Tibial artery (tissue), 4 donors: ENCODE measurements around the gene FAM135A.

Experiments used
- DNase-seq, 2 donors: peaks; one replicate each; pipeline ENCODE4 v3.0.0-alpha.2; 2019
- H3K27ac ChIP-seq, 2 donors: fragments of 200-600 bp; sonication (generic) in 1 of 2; 1 replicate in 1 of 2; 2 replicates in 1 of 2; pipeline ENCODE4 v1.5.1; 2018 to 2019; ENCODE audit warnings: mild to moderate bottlenecking in 1 of 2
- H3K27me3 ChIP-seq, 2 donors: fragments of 200-600 bp; sonication (generic) in 1 of 2; one replicate each; pipeline versions ENCODE4 v1.5.1 to v1.6.0; 2016 to 2019
- H3K36me3 ChIP-seq, 3 donors: fragments of 200-600 bp; sonication (generic) in 2 of 3; one replicate each; pipeline ENCODE4 v1.5.1; 2016 to 2019; ENCODE audit warnings: mild to moderate bottlenecking in 2 of 3
- H3K4me1 ChIP-seq, 4 donors: fragments of 200-600 bp; sonication (generic) in 2 of 4; 1 replicate in 3 of 4; 2 replicates in 1 of 4; pipeline ENCODE4 v1.5.1; 2016 to 2019
- H3K4me3 ChIP-seq, 2 donors: fragments of 200-600 bp; sonication (generic) in 1 of 2; 1 replicate in 1 of 2; 2 replicates in 1 of 2; pipeline ENCODE4 v1.5.1; 2018 to 2019; ENCODE audit warnings: mild to moderate bottlenecking in 2 of 2
- H3K9me3 ChIP-seq, 3 donors: fragments of 200-600 bp; sonication (generic) in 1 of 3; one replicate each; pipeline ENCODE4 v1.5.1; 2016 to 2019
- CTCF ChIP-seq, 2 experiments: fragments of 200-600 bp in 1 of 2; fragments of 450-650 bp in 1 of 2; IDR thresholded peaks; one replicate each; pipeline ENCODE4 v1.5.1; 2017 to 2019; ENCODE audit warnings: antibody characterized with exemption in 2 of 2, mild to moderate bottlenecking in 1 of 2, moderate library complexity in 1 of 2
- intact Hi-C: fragments of 100-400 bp; cut with DNase I; formaldehyde crosslinking; loops from one replicate; pipeline ENCODE4 v1.15.0; 2023; ENCODE audit warnings: low total_unique reads

Gene FAM135A

DNA sequence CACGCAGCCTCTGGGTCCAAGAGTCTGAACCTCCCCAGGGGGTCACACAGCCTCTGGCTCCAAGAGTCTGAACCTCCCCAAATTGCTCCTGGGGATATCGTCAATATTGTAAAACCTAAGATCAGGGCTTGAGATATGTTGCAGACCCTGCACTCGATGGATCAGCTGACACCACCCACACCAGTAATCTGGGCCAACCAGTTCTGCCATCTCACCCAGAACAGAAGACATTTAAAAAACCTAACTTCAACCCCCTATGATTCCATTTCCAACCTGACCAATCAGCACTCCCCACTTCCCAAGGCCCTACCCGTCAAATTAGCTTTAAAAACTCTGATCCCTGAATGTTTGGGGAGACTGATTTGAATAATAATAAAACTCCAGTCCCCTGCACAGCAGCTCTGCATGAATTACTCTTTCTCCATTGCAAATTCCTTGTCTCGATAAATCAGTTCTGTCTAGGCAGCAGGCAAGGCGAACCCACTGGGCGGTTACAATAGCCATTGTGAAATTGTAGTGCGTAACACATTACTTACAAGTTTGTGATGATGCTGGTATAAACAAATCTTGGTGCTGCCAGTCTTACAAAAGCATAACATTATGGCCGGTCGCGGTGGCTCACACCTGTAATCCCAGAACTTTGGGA, 32.4 kb upstream of the FAM135A start:
- no peak for DNase-seq
- no peaks in the 10 kb centered on the region for H3K36me3 ChIP-seq
- no peaks in the 10 kb centered on the region for H3K9me3 ChIP-seq
- TF ChIP-seq CTCF (IDR thresholded peaks at IDR 0.05), result no peak
- H3K27me3 ChIP-seq, result no peaks in the 10 kb centered on the region
- H3K4me1 ChIP-seq, result no peaks in the 10 kb centered on the region
- no peak overlapping the region for H3K4me3 ChIP-seq
- intact Hi-C loops, result no loop called here
- no peak overlapping the region for H3K27ac ChIP-seq

DNA sequence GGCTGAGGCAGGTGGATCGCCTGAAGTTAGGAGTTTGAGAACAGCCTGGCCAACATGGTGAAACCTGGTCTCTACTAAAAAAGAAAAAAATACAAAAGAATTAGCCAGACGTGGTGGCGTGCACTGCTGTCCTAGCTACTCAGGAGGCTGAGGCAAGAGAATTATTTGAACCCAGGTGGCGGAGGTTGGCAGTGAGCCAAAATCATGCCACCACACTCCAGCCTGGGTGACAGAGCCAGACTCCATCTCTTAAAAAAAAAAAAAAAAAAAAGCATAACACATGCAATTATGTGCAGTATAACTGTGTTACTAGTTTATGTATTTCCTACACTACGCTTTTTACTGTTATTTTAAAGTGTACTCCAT, 31.9 kb upstream of the FAM135A start:
- no peak for DNase-seq
- H3K36me3 ChIP-seq, result no peaks in the 10 kb centered on the region
- no peak overlapping the region for H3K27ac ChIP-seq
- intact Hi-C loops, result no loop called here
- no peaks in the 10 kb centered on the region for H3K4me1 ChIP-seq
- no peak for TF ChIP-seq CTCF (IDR thresholded peaks at IDR 0.05)
- H3K27me3 ChIP-seq, result no peaks in the 10 kb centered on the region
- no peak overlapping the region for H3K4me3 ChIP-seq
- no peaks in the 10 kb centered on the region for H3K9me3 ChIP-seq

DNA sequence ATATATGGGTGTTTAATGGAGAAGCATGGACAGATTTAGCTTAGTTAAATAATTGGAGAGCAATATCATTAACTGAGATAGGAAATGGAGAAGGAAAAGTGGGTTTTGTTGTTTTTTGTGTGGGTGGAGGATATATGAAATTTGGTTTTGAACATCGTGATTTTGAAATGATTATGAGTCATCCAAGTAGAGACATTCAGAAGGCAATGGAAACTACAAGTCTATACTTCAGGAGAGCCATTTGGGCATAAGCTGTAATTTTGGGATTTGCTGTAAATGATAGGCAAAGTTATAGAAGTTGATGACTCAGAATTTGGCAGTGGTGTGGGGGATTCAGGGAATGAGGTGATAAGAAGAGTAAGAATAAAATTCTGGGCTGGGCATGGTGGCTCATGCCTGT, 27.4 kb upstream of the FAM135A start:
- intact Hi-C loops, result no loop called here
- no peaks in the 10 kb centered on the region for H3K9me3 ChIP-seq
- TF ChIP-seq CTCF (IDR thresholded peaks at IDR 0.05), result no peak
- no peaks in the 10 kb centered on the region for H3K36me3 ChIP-seq
- no peaks in the 10 kb centered on the region for H3K4me1 ChIP-seq
- no peak overlapping the region for H3K27ac ChIP-seq
- no peak overlapping the region for H3K4me3 ChIP-seq
- H3K27me3 ChIP-seq, result no peaks in the 10 kb centered on the region
- DNase-seq, result no peak

GRCh38 chr6:70388814-70389213, 24.5 kb upstream of the FAM135A start:
- intact Hi-C loops, result no loop called here
- no peaks in the 10 kb centered on the region for H3K4me1 ChIP-seq
- no peaks in the 10 kb centered on the region for H3K36me3 ChIP-seq
- no peak for TF ChIP-seq CTCF (IDR thresholded peaks at IDR 0.05)
- no peak overlapping the region for H3K4me3 ChIP-seq
- H3K27ac ChIP-seq, result no peak overlapping the region
- H3K27me3 ChIP-seq, result no peaks in the 10 kb centered on the region
- H3K9me3 ChIP-seq, result no peaks in the 10 kb centered on the region
- DNase-seq, result no peak

DNA sequence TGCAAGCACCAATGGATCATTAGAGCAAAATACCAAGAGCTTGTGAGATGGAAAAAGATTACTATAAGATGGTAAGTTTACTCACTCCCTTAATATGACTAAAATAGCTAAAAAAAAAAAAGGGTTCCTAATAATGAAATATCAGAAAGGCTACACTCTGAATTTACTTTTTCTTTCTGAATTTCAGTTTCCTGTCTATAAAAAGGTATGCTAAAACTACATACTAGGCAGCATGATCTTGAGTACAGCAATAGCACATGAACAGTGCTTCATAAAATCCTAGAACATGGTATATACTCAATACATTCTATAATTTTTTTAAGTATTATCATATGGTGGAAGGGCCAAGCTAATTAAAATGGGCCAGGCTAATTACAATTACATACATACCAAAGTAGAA, 24.0 kb upstream of the FAM135A start:
- Histone ChIP-seq H3K36me3 (no peaks in the 10 kb centered on the region), H3K9me3 (no peaks in the 10 kb centered on the region), H3K4me3 (no peak overlapping the region), H3K27ac (no peak overlapping the region), H3K27me3 (no peaks in the 10 kb centered on the region), H3K4me1 (no peaks in the 10 kb centered on the region)
- intact Hi-C loops, result no loop called here
- DNase-seq, result no peak
- TF ChIP-seq CTCF (IDR thresholded peaks at IDR 0.05), result no peak

DNA sequence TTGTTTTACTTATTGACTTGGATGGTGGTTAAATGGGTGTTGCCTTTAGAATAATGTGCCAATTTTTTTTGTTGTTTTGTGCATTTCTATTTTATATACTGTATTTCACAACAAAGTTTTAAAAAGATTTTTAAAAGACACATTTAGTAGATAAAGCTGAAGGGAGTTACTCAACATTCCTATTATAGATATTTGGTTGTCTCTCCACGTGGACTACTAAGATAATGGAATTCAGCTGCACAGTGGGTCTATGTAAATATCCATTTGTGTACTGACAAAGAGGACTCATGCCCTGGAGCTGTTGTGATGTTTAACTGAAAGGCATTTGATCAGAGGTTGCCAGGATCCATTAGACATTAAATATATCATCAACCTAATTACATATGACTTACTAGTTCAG, 23.2 kb upstream of the FAM135A start:
- Histone ChIP-seq H3K4me1 (no peaks in the 10 kb centered on the region), H3K9me3 (no peaks in the 10 kb centered on the region), H3K4me3 (no peak overlapping the region), H3K27me3 (no peaks in the 10 kb centered on the region), H3K27ac (no peak overlapping the region), H3K36me3 (no peaks in the 10 kb centered on the region)
- intact Hi-C loops, result no loop called here
- TF ChIP-seq CTCF (IDR thresholded peaks at IDR 0.05), result no peak
- DNase-seq, result no peak
